ENCODE results near the gene ENTREP3.

- TF ChIP-seq CTCF (conservative IDR thresholded peaks at IDR 0.05), result no peak
- no peak for TF ChIP-seq ZFX (IDR thresholded peaks at IDR 0.05)
These were observed 44.8 kb downstream of the ENTREP3 start for GRCh38 chr1:155210314-155211104.

Data from C4-2B (cell line).